Neural crest cell (in vitro differentiated cells): Measurements from ENCODE around the gene OARD1. TPM values are rescaled to one million over a fixed set of nuclear protein-coding genes. Genes with fewer than 3 reads are reported as not detected.

Source experiments
- DNase-seq: peaks from one replicate; pipeline ENCODE4 v3.0.0; 2021; ENCODE audit warnings: low read depth, mixed read lengths, low spot score
- H3K27ac Mint-ChIP-seq: one replicate; pipeline ENCODE4 v1.8.0; 2021; ENCODE audit warnings: mild to moderate bottlenecking, mixed read lengths; ENCODE audit not compliant: unreplicated experiment
- H3K27me3 Mint-ChIP-seq: 2 replicates; pipeline ENCODE4 v1.8.0; 2021; ENCODE audit warnings: low read depth, mild to moderate bottlenecking, mixed read lengths
- H3K36me3 Mint-ChIP-seq: 2 replicates; pipeline ENCODE4 v1.8.0; 2021; ENCODE audit warnings: low read depth, mild to moderate bottlenecking, mixed read lengths
- H3K4me1 Mint-ChIP-seq: 2 replicates; pipeline ENCODE4 v1.8.0; 2021; ENCODE audit warnings: mixed read lengths
- H3K4me3 Mint-ChIP-seq: one replicate; pipeline ENCODE4 v1.8.0; 2021; ENCODE audit warnings: mild to moderate bottlenecking, mixed read lengths
- H3K9me3 Mint-ChIP-seq: 2 replicates; pipeline ENCODE4 v1.8.0; 2021; ENCODE audit warnings: mixed read lengths
- CTCF ChIP-seq: fragments of 200-600 bp; sonication (generic); conservative IDR thresholded peaks from 2 replicates; pipeline ENCODE4 v1.5.0; 2021; ENCODE audit warnings: antibody characterized with exemption, mild to moderate bottlenecking
- total RNA-seq: library from RNA; stranded (reverse); gene quantifications from 2 replicates; pipeline ENCODE4 v1.2.1, GENCODE V29; 2021

The OARD1 gene
- total RNA-seq, 1 donor from 2014 or later = 32.9 TPM

GRCh38 chr6:41042226-41043055, 29.7 kb downstream of the OARD1 start, which contains the start of gene TSPO2:
TSPO2 (plus strand) TSS chr6:41042467; CDS start chr6:41042986, 519 bp downstream.
- TF ChIP-seq CTCF = no peak
- no peaks in the 10 kb centered on the region for H3K36me3 Mint-ChIP-seq
- H3K27me3 Mint-ChIP-seq = no peaks in the 10 kb centered on the region
- H3K4me3 Mint-ChIP-seq = no peak within 1 kb of the TSS
- no peak for DNase-seq
- peak within 1 kb of the TSS; percentile 6 for H3K27ac Mint-ChIP-seq
- H3K4me1 Mint-ChIP-seq = no peaks in the 10 kb centered on the region
- no peaks in the 10 kb centered on the region for H3K9me3 Mint-ChIP-seq

- Mint-ChIP-seq H3K27me3 (no peaks in the 10 kb centered on the region), H3K4me3 (no peak overlapping the region), H3K9me3 (no peaks in the 10 kb centered on the region), H3K36me3 (no peaks in the 10 kb centered on the region), H3K27ac (no peak overlapping the region), H3K4me1 (no peaks in the 10 kb centered on the region)
- TF ChIP-seq CTCF = no peak
- DNase-seq = no peak
Measured at GRCh38 chr6:41040940-41041536, 31.1 kb downstream of the OARD1 start.

- Mint-ChIP-seq H3K4me1 (no peaks in the 10 kb centered on the region), H3K4me3 (no peak overlapping the region), H3K36me3 (no peaks in the 10 kb centered on the region), H3K9me3 (no peaks in the 10 kb centered on the region), H3K27me3 (no peaks in the 10 kb centered on the region), H3K27ac (no peak overlapping the region)
- no peak for TF ChIP-seq CTCF
- no peak for DNase-seq
Measured at GRCh38 chr6:41040101-41040939, 31.8 kb downstream of the OARD1 start.

GRCh38 chr6:41039060-41039998, 32.8 kb downstream of the OARD1 start, which contains the start of gene UNC5CL:
UNC5CL (minus strand) TSS chr6:41039221; CDS start chr6:41035074, 4,147 bp downstream.
- H3K36me3 Mint-ChIP-seq = no peaks in the 10 kb centered on the region
- no peaks in the 10 kb centered on the region for H3K9me3 Mint-ChIP-seq
- no peaks in the 10 kb centered on the region for H3K27me3 Mint-ChIP-seq
- H3K4me3 Mint-ChIP-seq = no peak within 1 kb of the TSS
- peak; percentile 33 for DNase-seq
- no peak within 1 kb of the TSS for H3K27ac Mint-ChIP-seq
- TF ChIP-seq CTCF = peak; percentile 69
- no peaks in the 10 kb centered on the region for H3K4me1 Mint-ChIP-seq
